22Rv1 (cell line): ENCODE data around the gene CELSR3.

Source experiments
- ZFX ChIP-seq: fragments of 450-650 bp; IDR thresholded peaks from 2 replicates; pipeline ENCODE4 v1.6.1; 2017; ENCODE audit warnings: antibody characterized with exemption, borderline replicate concordance
- TF ChIP-seq, protein P1 (sequence below): fragments of 450-650 bp; IDR thresholded peaks from 2 replicates; pipeline ENCODE4 v1.5.1; 2017; ENCODE audit warnings: mild to moderate bottlenecking

GRCh38 chr3:48700731-48701405 is 38.2 kb upstream of the CELSR3 start:
- TF ChIP-seq, protein P1, sequence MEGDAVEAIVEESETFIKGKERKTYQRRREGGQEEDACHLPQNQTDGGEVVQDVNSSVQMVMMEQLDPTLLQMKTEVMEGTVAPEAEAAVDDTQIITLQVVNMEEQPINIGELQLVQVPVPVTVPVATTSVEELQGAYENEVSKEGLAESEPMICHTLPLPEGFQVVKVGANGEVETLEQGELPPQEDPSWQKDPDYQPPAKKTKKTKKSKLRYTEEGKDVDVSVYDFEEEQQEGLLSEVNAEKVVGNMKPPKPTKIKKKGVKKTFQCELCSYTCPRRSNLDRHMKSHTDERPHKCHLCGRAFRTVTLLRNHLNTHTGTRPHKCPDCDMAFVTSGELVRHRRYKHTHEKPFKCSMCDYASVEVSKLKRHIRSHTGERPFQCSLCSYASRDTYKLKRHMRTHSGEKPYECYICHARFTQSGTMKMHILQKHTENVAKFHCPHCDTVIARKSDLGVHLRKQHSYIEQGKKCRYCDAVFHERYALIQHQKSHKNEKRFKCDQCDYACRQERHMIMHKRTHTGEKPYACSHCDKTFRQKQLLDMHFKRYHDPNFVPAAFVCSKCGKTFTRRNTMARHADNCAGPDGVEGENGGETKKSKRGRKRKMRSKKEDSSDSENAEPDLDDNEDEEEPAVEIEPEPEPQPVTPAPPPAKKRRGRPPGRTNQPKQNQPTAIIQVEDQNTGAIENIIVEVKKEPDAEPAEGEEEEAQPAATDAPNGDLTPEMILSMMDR, result no peak
- TF ChIP-seq ZFX, result no peak
